Lung microvascular endothelial cell (primary cell): ENCODE measurements around the gene NRROS. TPM values are rescaled to one million over a fixed set of nuclear protein-coding genes. Genes with fewer than 3 reads are reported as not detected.
"Not testable (repeated sequence)": the region's sequence is repeated elsewhere in the genome, so short reads cannot be mapped to it uniquely, and the experiment has no call there.

Experiments
- DNase-seq, 2 donors: peaks; one replicate each; pipeline versions ENCODE4 v3.0.0 to v3.0.0-alpha.2; 2010; ENCODE audit warnings: low read depth in 2 of 2
- total RNA-seq: library from RNA; depleted of rRNA; stranded (reverse); fragments of >200 nt; gene quantifications from 2 replicates; pipeline ENCODE4 v1.2.1, GENCODE V29; 2014

NRROS gene
- 4.8 and 5.7 TPM in 2 replicates for total RNA-seq

DNA sequence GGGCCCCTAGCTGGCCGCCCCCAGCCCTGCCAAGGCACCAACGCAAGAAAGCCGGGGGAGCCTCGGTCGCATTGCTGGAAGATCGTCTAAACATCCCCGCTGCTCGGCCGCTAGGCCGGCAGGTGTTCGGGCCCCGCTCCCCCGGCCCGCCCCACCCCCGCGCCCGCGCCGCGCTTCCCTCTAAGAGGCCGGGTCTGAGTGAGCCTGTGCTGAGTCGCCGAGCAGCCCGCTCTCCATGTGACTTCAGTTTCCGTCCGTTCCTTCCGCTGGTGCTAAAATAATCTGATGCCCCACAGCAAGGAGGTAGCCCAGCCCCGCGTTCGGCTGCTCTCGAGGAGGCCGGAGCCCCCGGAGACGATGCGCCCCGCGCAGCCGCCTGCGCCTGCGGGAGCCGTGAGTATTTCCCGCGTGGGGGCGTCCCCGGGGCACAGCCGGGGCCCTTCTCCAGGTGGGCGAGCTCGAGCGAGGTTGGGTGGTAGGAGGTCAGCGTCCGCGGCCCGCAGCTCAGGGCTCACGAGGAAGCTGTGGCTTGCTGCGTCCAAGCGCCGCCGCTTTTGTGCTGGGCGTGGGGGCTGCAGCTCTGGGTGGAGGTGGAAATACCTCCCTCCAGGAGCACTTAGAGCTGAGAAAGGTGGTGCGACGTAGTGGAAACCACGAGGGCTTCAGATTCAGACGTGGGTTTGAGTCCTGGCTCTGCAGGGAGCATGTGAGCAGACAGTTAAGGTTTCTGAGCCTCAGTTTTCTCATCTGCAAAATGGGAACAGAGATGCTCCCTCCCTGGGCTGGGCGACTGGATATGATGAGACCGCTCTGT lies at the start of gene NRROS:
Gene NRROS, plus strand, starts transcription at position 212 of the 814 bp plus-strand sequence. CDS start 14,846 bp downstream, outside the sequence.
- peak; percentile 58 to 62 for DNase-seq

DNA sequence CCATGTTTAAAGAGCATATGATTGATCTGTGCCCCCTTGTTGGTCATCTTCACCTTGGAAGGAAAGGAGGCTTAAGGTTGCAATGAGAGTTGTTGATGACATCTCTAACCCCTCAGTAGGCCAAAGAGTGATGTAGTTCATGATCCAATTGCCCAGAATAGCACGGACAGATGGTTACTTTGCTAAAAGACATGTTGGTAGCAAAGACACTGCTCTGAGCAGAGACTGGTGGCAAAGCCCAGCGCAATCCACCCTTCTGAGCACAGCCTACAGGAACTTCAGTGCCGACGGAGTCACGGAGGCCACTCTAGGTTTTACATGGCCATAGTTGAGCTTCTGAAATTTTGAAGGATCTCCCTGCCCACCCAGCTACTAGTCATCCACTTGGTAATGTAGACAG lies 49.2 kb upstream of the NRROS start:
- DNase-seq: no peak

DNA sequence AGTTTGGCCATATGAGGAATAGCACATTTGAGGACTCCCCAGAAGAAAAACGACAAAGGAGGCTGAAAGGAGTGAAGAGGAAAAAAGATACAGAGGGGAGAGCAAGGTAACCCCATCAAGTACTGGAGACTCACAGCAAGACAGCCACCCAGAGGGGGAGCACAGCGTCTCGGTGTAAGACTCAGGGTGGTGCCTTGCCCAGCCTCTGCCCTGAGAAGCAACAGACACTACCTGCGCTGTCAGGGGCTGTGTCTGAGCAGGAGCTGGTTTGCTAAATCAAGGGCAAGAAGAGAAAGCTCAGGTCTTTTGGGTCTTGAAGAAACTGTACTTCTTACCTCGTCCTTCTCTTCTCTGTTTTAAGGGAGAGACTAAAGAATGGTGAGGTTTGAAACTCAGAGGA lies 43.1 kb upstream of the NRROS start:
- no peak for DNase-seq

GRCh38 chr3:196597971-196598733 lies 41.3 kb upstream of the NRROS start:
- DNase-seq: not testable (repeated sequence)

DNA sequence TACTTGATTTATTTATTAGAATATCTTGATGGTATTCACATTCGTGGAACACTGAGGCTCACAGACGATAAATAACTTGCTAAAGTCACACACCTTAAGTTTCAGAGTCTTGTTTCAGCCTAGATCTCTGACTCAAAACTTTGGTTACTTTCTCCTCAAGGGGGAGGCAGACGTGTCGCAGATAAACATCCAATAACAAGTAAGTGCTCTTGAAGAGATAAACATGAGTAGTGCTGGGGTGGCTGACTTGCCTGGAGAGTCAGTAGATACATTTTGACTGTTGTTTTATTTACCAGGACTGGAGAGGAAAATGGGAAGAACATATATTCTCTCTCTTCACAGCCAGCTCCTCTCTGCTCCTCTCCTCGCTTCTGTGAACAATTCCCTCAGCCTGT lies 39.8 kb upstream of the NRROS start:
- no peak for DNase-seq

DNA sequence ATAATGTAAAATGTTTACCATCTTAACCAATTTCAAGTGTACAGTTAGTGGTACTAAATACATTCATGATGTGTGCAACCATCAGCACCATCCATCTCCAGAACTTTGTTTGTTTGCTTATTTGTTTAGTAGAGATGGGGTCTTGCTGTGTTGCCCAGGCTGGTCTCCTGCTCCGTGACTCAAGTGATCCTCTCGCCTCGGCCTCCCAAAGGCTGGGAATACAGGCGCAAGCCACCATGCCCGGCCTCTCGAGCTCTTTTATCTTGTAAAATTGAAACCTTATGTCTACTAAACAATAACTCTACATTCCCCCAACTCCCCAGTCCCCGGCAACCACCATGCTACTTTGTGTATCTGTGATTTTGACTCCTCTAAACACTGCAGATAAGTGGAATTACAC lies 39.1 kb upstream of the NRROS start:
- DNase-seq: no peak

DNA sequence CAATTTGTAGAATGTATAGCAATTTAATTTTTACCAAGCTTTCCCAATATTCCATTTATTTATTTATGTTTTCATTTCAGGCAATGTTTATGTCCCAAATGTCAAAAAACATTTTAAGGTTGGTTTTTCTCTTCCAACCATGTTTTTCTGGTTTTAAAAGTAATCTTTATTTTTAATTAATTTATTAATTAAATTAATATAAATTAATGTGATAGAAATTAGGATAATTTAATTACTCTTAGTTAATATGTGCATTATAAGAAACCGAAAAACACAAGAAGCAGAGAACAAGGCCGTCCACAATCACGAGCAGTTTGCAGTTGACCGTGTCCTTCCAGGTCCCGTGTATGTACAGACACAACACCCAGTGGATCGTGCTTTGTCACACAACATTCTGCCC lies 36.8 kb upstream of the NRROS start:
- no peak for DNase-seq

GRCh38 chr3:196603683-196604082 lies 35.8 kb upstream of the NRROS start:
- peak in 1 of 2 donors; percentile 3 for DNase-seq

- no peak for DNase-seq
These were observed 34.9 kb upstream of the NRROS start for GRCh38 chr3:196604548-196604947.

- no peak for DNase-seq
These were observed 30.8 kb upstream of the NRROS start for GRCh38 chr3:196608693-196609092.

DNA sequence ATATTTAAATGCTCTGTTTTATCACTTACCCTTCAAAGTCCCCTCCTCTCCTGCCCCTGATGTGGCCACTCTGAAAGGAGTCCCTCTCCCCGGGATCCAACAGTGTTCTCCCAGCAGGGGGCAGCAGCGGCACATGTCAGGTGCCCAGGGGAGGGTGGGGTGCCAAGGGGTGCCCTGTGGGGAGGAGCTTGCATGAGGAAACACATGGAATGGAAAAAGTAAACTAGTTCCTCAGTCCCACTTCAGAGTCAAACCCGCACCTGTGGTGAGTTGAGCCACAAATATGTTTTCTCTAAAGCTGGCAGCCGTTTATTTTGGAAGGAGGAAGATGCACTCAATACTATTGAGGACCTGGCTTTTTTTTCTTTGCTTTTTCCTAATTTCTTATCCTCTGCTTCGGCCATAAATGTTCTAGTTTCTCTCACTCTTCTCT lies 30.1 kb upstream of the NRROS start:
- DNase-seq: peak; percentile 80 to 90

DNA sequence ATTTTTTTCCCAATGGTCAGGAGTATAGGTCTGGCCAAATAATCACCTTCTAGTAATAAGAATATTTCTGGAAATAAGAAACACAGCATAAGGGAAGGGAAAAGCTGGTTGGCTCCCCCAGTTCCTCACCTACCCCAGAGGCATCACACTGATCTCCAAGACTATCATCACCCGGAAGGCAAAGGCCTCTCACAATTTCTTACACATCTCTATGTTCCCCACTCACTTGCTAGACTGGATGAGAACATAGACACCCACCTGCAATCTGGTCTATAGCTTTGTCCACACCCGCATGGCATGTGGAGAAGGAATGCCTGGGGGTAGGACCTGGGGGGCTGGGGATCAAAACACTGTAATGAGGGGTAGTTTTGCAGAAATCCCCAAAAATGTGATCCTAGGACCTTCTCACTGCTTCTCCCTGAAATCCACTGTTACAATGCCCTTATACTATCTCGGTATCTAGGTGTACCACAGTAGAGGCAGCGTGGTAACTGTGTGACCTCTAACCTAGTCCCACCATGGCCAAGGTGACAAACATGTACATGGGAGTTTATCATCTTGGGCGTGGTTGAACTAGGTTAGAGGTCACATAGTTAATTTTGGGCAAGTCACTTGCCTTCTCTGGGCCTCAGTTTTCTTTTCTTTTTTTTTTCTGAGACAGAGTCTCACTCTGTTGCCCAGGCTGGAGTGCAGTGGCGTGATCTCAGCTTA lies 29.5 kb upstream of the NRROS start:
- DNase-seq: no peak

- peak; percentile 55 to 83 for DNase-seq
These were observed 27.6 kb upstream of the NRROS start for GRCh38 chr3:196611761-196612483.

GRCh38 chr3:196615234-196615633 lies 24.3 kb upstream of the NRROS start:
- not testable (repeated sequence) for DNase-seq

GRCh38 chr3:196617256-196617655 lies 22.2 kb upstream of the NRROS start:
- no peak for DNase-seq

GRCh38 chr3:196619223-196619622 lies 20.3 kb upstream of the NRROS start:
- DNase-seq: peak; percentile 11 to 25

- not testable (repeated sequence) for DNase-seq
These were observed 19.9 kb upstream of the NRROS start for GRCh38 chr3:196619627-196620026.

- DNase-seq: peak in 1 of 2 donors; percentile 65
These were observed 19.3 kb upstream of the NRROS start for GRCh38 chr3:196620161-196620604.

GRCh38 chr3:196620684-196621083 lies 18.8 kb upstream of the NRROS start:
- no peak for DNase-seq

DNA sequence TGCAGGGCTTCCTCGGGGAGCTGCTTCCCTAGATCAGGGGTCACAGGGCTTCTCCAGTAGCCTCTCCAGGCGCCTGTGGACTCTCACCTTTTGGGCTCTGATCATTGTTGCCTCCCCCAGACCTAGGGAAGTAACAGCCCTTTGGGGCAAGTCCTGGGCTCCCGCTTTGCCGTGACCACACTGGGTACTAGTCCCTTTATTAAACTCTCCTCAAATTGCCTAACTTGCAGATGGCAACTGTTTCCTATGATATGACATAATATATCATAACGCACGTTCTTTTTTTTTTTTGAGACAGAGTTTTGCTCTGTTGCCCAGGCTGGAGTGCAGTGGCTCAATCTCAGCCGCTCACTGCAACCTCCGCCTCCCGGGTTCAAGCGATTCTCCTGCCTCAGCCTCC lies 17.9 kb upstream of the NRROS start:
- no peak for DNase-seq
